Dermis blood vessel endothelial cell (primary cell): ENCODE measurements around the gene CD7. TPM values are rescaled to one million over a fixed set of nuclear protein-coding genes. Genes with fewer than 3 reads are reported as not detected.
A peak's percentile ranks its signal among the peaks of the same experiment; 100 is the strongest.

Source experiments
- DNase-seq: peaks from one replicate; pipeline ENCODE4 v3.0.0; 2010
- total RNA-seq: library from RNA; depleted of rRNA; stranded (reverse); fragments of >200 nt; gene quantifications from 2 replicates; pipeline ENCODE4 v1.2.3, GENCODE V29; 2014

CD7 gene
- total RNA-seq, 1 donor from 2014 or later: not detected

GRCh38 chr17:82328141-82328993 lies 11.0 kb upstream of the CD7 start:
- no peak for DNase-seq

GRCh38 chr17:82327757-82328140 lies 10.3 kb upstream of the CD7 start:
- no peak for DNase-seq

- DNase-seq: no peak
These were observed 9.9 kb upstream of the CD7 start for GRCh38 chr17:82327289-82327688.

GRCh38 chr17:82325286-82326180 lies 8.1 kb upstream of the CD7 start:
- no peak for DNase-seq

DNA sequence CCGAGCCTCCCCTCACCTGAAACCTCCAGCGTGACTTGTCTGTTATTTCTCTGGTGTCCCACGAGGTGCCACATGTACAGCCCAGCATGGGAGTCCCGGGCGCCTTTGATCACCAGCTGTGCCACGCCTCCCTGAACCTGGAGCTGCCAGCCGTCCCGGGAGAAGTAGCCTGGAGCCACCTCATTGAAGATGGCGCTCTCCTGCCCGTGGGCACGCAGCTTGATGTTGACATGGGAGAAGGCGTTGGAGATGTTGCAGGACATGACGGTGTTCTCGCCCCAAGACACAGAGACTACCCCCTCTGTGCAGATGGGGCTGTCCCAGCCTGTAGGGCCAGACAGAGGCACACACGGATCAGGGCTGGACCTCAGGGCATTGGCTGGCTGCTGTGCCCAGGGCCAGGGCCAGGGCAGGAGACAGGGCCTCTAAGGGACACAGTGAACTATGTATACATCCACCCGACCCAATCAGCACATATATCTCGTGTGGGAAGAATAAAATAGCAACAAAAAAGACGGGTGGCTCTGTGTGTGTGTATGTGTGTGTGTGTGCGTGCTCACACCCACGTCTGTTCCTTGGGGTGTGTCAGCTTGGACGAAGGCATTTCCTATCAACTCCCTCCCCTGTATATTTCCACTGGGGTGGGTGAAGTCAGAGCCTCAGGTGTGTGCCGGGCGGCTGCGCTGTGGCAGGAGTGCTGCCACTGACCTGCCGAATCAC lies 7.3 kb upstream of the CD7 start:
- DNase-seq: no peak

DNA sequence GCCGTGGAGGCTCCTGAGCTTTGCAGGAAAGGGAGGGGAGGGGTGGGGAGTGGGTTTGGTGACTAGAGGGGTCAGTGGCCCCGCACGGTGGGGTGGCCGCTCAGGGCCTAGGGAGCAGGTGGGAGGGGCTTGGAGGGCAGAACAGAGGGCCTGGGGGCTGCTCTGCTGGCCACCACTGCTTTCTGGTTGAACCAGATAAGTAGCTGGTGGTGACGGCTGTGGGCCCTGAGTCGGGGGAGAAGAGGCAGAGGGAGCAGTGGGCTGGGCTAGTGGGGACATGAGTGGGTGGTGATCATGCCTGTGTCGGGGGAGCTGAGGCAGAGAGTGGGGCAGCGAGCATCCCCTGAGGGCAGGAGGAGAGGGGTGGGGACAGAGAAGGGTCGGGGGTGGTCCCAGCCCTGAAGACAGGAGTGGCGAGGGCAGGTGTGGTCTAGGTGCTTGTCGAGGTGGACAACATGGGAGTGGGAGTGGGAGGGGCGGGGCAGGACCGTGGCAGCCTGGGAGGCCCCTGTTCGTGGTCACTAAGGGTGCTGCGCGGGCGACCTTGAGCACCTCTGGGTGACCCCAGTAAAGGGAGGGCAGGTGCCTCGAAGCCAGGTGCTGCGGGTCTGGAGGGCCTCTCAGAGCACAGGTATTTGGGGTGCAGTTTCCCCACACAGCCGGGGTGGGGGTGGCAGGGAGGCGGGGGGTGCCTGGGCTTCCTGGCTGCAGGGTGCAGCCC lies 6.3 kb upstream of the CD7 start:
- DNase-seq: no peak

DNA sequence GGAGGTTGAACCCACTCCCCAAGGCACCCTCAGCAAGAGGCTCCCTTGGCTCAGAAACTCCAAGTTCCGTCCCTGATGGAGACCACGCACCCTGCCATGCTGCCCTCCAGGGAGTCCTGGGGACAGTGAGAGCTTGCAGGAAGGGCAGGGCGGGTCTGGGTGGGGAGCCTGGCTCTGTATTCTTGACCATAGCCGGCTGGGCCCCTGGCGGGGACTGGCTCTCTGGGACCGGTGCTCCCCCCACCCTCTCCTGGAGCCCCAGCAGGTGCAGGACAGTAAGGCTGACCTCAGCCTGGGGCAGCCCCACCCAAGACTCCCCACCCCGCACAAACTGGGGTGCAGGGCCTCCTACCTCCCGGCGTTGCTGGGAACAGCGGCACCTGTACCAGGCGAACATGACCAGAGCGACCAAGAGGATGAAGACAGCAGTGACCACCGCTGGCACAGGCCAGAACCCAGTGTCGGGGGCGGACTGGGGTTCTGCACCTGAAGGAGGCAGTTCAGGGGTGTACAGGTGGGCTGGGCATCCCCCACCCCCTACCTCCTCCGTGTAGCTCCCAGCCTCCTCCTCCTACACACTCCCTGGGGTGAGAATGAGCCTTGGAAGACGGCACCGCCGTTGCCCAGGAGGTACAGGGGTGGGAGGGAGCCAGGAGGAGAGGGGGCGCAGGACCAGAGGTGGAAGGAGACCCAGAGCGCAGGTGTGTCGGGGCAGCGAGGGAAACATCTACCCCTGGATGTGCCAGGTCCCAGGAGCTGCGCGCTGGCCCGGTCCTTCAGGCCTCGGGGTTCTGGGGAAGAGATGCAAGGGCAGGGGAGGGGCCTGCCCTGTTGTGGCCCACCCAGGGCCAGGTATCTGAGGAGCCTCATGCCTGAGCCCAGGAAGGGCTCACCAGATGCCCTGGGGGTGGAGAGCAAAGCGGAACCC lies 5.4 kb upstream of the CD7 start:
- no peak for DNase-seq

DNA sequence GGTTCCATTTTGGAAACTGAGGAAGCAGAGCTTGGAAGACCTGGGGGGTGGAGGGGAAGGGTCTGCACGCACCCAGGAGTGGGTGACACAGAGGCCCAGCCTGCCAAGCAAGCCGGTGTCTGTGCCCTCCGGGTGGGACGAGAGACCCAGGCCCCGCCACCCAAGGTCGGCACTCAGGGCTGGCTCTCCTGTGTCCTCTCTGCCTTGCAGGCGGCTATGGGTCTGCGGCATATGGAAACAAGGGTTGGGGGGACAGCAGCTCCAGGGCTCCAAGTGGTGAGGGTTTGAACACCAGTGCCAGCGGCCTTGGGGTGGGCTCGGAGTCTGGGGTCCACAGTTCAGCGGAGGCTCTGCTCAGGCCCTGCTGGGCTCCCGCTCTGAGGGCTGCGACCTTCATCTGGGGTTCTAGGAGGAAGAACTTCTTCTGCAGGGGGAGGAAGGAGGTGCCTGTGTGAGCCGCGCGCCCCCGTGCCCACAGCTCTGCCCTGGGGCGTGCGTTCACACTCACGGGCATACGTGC lies 4.6 kb upstream of the CD7 start:
- no peak for DNase-seq

DNA sequence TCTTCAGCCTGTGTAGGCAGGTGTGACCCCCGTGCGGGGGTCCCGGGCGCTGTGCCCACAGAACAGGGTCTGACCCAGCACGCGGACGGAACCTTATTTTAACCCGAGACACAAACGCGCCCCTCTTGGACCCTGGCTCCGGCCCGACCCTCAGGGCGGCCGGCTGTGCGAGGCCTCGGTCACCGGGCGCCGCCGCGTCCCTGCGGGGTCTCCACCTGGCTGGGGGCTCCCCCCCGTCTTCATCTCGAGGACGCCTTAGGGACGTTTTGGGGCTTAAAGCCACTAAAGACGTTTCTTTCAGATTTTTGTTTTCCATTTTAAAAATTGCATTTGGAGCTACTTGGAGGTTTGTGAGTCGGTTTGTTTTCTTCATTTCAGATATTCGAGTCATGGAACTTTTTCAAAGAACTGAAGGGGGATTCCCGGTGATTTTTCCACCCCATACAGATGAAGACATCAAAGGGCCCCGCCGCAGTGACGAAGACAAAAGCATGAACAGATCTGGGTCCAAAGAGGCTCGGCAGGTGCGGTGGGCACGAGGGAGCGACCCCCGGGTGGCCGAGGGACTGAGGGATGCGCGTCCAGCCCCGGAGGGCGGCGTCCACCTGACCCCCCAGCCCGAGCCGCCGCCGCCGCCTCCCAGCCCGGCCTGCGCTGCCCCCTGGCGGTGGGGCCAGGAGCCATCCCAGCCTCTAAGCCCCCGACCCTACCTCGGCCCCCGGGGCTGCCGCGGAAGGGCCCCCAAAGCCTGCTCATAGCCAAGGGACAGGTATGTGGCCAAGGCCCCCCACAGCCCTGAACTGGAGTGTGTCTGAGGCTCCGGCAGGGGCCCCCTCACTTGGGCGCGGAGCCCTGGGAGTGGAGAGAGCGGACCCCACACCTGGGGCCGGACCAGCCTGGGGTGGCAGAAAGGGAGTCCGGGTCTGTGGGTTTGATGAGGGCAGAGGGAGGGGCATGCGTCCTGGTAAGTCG lies 3.8 kb upstream of the CD7 start:
- DNase-seq: peak; percentile 54

GRCh38 chr17:82320140-82320840 lies 2.9 kb upstream of the CD7 start:
- no peak for DNase-seq

DNA sequence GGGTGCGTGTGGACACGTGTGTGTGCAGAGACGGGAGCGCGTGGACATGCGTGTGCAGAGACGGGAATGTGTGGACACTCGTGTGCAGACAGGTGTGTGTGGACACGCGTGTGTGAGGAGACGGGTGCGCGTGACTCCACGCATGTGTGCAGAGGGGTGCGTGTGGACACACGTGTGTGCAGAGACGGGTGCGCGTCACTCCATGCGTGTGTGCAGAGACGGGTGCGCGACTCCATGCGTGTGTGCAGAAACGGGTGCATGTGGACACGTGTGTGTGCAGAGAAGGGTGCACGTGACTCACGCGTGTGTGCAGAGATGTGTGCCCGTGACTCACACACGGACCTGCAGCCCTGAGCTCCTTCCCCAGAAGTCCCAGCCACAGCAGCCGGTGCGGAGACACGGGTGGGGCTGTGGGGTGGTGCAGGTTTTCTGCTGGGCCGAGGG lies 2.2 kb upstream of the CD7 start:
- no peak for DNase-seq

- no peak for DNase-seq
These were observed 1.6 kb upstream of the CD7 start for GRCh38 chr17:82318772-82319606.

GRCh38 chr17:82318169-82318498 lies 726 bp upstream of the CD7 start:
- no peak for DNase-seq

GRCh38 chr17:82316651-82317393 lies 586 bp downstream of the CD7 start:
- DNase-seq: no peak

DNA sequence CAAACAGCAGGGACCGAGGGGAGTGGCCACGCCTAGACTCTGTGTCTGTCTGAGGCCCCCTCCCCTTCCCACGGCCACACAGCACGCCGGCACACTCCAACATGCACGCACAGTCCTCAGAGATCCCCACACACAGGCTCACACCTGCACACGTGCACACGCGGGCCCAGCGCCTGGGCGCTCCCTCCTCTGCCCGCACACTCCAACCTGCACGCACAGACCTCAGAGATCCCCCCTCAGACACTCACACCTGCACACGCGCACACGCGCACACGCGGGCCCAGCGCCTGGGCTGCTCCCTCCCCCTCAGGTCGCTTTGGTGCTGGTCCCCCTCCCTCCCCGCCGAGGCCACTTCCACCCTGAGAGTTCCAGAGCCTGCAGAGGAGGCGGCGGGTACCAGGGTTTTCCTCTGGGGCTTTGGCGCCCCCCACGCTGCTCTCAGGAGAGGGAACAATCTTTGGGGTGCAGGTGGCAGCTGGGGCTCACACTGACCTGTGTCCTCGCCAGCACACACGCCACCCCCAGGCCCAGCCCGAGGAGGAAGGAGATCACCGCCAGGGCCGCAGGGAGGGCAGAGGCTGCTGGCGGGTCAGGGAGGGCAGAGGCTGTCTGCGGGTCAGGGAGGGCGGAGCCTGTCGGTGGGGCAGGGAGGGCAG lies 1.6 kb downstream of the CD7 start:
- no peak for DNase-seq

DNA sequence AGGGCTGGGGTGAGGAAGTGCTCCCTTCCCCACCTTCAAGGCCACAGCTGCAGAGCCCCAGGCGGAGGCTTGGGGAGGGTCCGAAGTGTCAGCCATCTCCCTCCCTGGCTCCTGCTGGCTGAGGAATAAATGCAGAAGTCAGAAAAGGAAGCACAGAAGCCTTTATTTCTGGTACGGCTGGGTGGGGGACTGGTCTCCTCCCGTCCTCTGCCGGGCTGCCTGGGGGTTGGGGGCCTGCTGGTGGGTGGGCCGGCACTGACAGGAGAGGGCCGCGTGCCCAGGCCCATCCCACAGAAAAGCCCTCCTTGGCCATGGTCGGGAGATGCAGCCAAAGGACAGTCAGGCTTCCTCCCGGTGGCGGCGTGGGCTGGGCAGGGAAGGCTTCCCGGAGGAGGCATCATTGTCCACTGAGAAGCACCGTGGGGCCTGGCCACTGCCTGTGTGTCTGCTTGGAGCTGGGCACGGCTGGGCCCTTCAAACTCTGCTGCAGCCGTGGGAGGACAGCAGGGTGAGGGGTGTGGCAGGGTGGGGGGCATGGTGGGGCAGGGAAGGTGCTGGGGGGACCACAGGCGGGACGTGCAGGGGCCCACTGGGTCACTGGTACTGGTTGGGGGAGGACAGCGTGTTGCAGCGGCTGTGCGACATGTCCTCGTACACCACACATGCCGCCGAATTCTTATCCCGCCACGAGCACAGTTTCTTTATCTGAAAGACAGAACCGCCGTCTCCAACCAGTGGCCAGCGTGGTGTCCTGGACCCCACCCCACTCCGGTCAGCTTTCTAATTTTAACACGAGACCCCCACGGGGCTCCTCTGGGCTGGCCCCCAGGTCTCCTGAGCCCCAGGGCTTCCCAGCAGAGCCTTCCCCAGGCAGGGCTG lies 2.4 kb downstream of the CD7 start:
- no peak for DNase-seq
